ENCODE results near the gene NAV2. TPM values are rescaled to one million over a fixed set of nuclear protein-coding genes. Genes with fewer than 3 reads are reported as not detected.
A peak's percentile ranks its signal among the peaks of the same experiment; 100 is the strongest.

The NAV2 gene
- total and polyA plus RNA-seq, 4 donors: 5.0 to 250 (median 51.4) TPM

DNA sequence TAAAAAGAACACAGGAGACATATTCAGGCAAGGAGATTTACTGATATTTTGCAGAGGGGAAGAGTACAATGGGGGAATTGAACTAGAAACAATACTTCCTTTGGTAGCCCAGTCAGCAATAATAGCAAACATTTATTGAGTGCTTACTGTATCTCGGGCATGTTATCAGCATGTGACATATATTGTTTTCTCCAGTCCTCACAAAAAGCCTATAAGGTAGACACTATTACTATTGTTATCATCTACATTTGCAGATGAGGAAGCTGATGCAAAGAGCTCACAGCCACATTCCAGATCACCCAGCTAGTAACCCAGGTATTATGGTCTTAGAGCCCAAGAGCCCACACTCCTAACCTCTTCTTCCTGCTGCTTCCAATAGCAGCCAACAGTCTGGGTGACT, 27.9 kb downstream of the NAV2 start:
- H3K36me3 ChIP-seq (ENCODE audit: control insufficient read depth in 1 of 2, insufficient read depth in 2 of 2, low read length in 1 of 2): peaks cover 0 to 3% of the 10 kb centered on the region in 2 donors
- no peak for ATAC-seq (ENCODE audit: low FRiP score)
- no peak overlapping the region for H3K27ac ChIP-seq (ENCODE audit: low read depth in 1 of 2, low read length in 2 of 2)
- H3K27me3 ChIP-seq (ENCODE audit: control insufficient read depth in 1 of 2, insufficient read depth in 2 of 2, low read length in 1 of 2): no peaks in the 10 kb centered on the region
- peaks cover 3 to 6% of the 10 kb centered on the region in 2 donors for H3K4me1 ChIP-seq (ENCODE audit: control insufficient read depth in 1 of 2, insufficient read depth in 2 of 2, low read length in 2 of 2)
- no peak overlapping the region for H3K4me3 ChIP-seq (ENCODE audit: low read length in 2 of 2)
- no peaks in the 10 kb centered on the region for H3K9me3 ChIP-seq (ENCODE audit: control insufficient read depth, low read length)
- DNase-seq: no peak
- 69 to 75% methylated on average over 1 of the region's 1 CpG for WGBS, 2 donors
- intact Hi-C loops (cut with DNase I): loop anchor here (5.0 to 10.0 kb wide), 3 partner anchors 162 to 476 kb away; no protein-coding TSS in a partner anchor

- ATAC-seq (ENCODE audit: low FRiP score) (peak; percentile 87), DNase-seq (peak; percentile 82 to 89)
- Histone ChIP-seq H3K27ac (ENCODE audit: low read depth in 1 of 2, low read length in 2 of 2) (peak overlapping the region in 1 of 2 donors; percentile 60), H3K4me3 (ENCODE audit: low read length in 2 of 2) (no peak overlapping the region), H3K36me3 (ENCODE audit: control insufficient read depth in 1 of 2, insufficient read depth in 2 of 2, low read length in 1 of 2) (peaks cover 2 to 3% of the 10 kb centered on the region in 2 donors), H3K27me3 (ENCODE audit: control insufficient read depth in 1 of 2, insufficient read depth in 2 of 2, low read length in 1 of 2) (no peaks in the 10 kb centered on the region), H3K9me3 (ENCODE audit: control insufficient read depth, low read length) (no peaks in the 10 kb centered on the region), H3K4me1 (ENCODE audit: control insufficient read depth in 1 of 2, insufficient read depth in 2 of 2, low read length in 2 of 2) (peaks cover 3% of the 10 kb centered on the region in 2 donors)
- intact Hi-C loops (cut with DNase I): loop anchor here (1.0 to 10.0 kb wide), 4 partner anchors 160 to 478 kb away; no protein-coding TSS in a partner anchor
- 36 to 45% methylated on average over 2 of the region's 2 CpGs for WGBS, 2 donors
Observed at GRCh38 chr11:19742588-19743292, 30.1 kb downstream of the NAV2 start.

DNA sequence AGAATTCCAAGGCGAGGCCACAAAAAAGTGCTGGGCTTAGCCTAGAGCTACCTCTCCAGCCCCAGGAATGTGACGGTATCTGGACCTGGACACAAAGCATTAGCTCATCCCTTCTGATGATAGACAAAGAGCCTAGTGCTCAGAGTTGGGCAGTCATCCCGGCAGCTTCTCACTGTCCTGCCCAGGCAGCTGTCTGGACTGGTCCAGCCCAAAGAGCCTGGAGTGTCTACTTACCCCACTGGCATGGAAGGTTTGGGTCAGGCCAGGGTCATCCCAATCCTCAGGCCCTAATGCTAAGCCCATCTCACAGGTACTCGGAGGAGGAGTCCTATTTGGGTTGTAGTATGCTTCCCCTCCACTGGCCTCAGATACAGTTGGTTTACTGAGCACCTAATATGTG, 31.0 kb downstream of the NAV2 start:
- ATAC-seq (ENCODE audit: low FRiP score): no peak
- WGBS, 2 donors: 85% methylated on average over 4 of the region's 4 CpGs
- intact Hi-C loops (cut with DNase I): loop anchor here (5.0 to 10.0 kb wide), 3 partner anchors 159 to 479 kb away; no protein-coding TSS in a partner anchor
- Histone ChIP-seq H3K4me1 (ENCODE audit: control insufficient read depth in 1 of 2, insufficient read depth in 2 of 2, low read length in 2 of 2) (peaks cover 3% of the 10 kb centered on the region in 2 donors), H3K27me3 (ENCODE audit: control insufficient read depth in 1 of 2, insufficient read depth in 2 of 2, low read length in 1 of 2) (no peaks in the 10 kb centered on the region), H3K27ac (ENCODE audit: low read depth in 1 of 2, low read length in 2 of 2) (peak overlapping the region in 1 of 2 donors; percentile 38), H3K4me3 (ENCODE audit: low read length in 2 of 2) (no peak overlapping the region), H3K9me3 (ENCODE audit: control insufficient read depth, low read length) (no peaks in the 10 kb centered on the region), H3K36me3 (ENCODE audit: control insufficient read depth in 1 of 2, insufficient read depth in 2 of 2, low read length in 1 of 2) (peaks cover 2 to 3% of the 10 kb centered on the region in 2 donors)
- no peak for DNase-seq

- Histone ChIP-seq H3K27me3 (ENCODE audit: control insufficient read depth in 1 of 2, insufficient read depth in 2 of 2, low read length in 1 of 2) (no peaks in the 10 kb centered on the region), H3K9me3 (ENCODE audit: control insufficient read depth, low read length) (no peaks in the 10 kb centered on the region), H3K4me1 (ENCODE audit: control insufficient read depth in 1 of 2, insufficient read depth in 2 of 2, low read length in 2 of 2) (peaks cover 3% of the 10 kb centered on the region in 2 donors), H3K27ac (ENCODE audit: low read depth in 1 of 2, low read length in 2 of 2) (peak overlapping the region in 1 of 2 donors; percentile 24), H3K36me3 (ENCODE audit: control insufficient read depth in 1 of 2, insufficient read depth in 2 of 2, low read length in 1 of 2) (peaks cover 2 to 3% of the 10 kb centered on the region in 2 donors), H3K4me3 (ENCODE audit: low read length in 2 of 2) (no peak overlapping the region)
- ATAC-seq (ENCODE audit: low FRiP score) (no peak), DNase-seq (no peak)
- intact Hi-C loops (cut with DNase I): loop anchor here (5.0 to 10.0 kb wide), 3 partner anchors 158 to 479 kb away; no protein-coding TSS in a partner anchor
Observed at GRCh38 chr11:19744130-19744529, 31.5 kb downstream of the NAV2 start.

DNA sequence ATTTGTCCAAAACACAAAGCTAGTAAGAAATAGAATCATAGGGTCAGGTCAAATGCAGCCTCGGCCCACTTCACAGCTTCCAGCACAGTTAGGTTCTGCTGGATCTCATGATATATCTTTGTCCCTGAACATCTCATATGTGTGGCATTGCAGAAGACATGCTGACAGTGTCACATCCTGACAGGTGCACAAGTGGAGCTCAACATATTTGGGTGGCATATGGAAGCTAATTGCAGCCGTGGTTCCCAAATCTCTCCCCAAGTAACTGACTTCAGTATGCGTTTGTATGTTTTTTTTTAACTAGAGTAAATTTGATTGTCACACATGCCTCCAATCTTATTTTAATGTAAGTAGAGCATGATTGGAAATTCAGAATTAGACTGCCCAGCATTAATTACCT, 33.4 kb downstream of the NAV2 start:
- WGBS, 2 donors: 67 to 73% methylated on average over 3 of the region's 3 CpGs
- Histone ChIP-seq H3K36me3 (ENCODE audit: control insufficient read depth in 1 of 2, insufficient read depth in 2 of 2, low read length in 1 of 2) (peaks cover 2 to 10% of the 10 kb centered on the region in 2 donors), H3K27ac (ENCODE audit: low read depth in 1 of 2, low read length in 2 of 2) (no peak overlapping the region), H3K9me3 (ENCODE audit: control insufficient read depth, low read length) (no peaks in the 10 kb centered on the region), H3K4me3 (ENCODE audit: low read length in 2 of 2) (no peak overlapping the region), H3K4me1 (ENCODE audit: control insufficient read depth in 1 of 2, insufficient read depth in 2 of 2, low read length in 2 of 2) (no peaks in the 10 kb centered on the region), H3K27me3 (ENCODE audit: control insufficient read depth in 1 of 2, insufficient read depth in 2 of 2, low read length in 1 of 2) (no peaks in the 10 kb centered on the region)
- DNase-seq (no peak), ATAC-seq (ENCODE audit: low FRiP score) (no peak)
- intact Hi-C loops (cut with DNase I): loop anchor here (10.0 kb wide), 2 partner anchors 159 to 481 kb away; no protein-coding TSS in a partner anchor

DNA sequence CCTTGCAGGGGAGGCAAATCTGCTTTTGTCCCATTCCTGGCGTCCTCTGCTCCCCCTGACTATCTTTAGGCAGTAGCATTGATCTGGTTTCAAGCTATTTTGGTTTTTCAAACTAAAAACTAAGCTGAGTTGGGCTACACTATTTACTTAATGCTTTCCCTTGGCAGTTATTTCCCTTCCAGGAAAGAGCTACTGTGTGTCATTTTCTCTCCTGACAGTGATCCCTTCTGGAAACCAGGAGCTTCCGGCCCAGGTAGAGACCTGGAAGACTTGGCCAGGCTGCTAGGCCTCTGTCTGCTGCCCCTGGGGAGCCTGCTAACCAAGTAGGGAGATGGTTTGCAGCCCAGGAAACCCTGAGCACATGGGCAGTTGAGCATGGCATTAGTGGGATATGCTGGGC, 35.0 kb downstream of the NAV2 start:
- no peaks in the 10 kb centered on the region for H3K9me3 ChIP-seq (ENCODE audit: control insufficient read depth, low read length)
- ATAC-seq (ENCODE audit: low FRiP score) (no peak), DNase-seq (no peak)
- no peak overlapping the region for H3K4me3 ChIP-seq (ENCODE audit: low read length in 2 of 2)
- WGBS, 2 donors: 42 to 64% methylated on average over 2 of the region's 2 CpGs
- H3K4me1 ChIP-seq (ENCODE audit: control insufficient read depth in 1 of 2, insufficient read depth in 2 of 2, low read length in 2 of 2): peaks cover 0 to 3% of the 10 kb centered on the region in 2 donors
- peaks cover 2 to 13% of the 10 kb centered on the region in 2 donors for H3K36me3 ChIP-seq (ENCODE audit: control insufficient read depth in 1 of 2, insufficient read depth in 2 of 2, low read length in 1 of 2)
- intact Hi-C loops (cut with DNase I): loop anchor here (10.0 kb wide), 2 partner anchors 157 to 483 kb away; no protein-coding TSS in a partner anchor
- H3K27ac ChIP-seq (ENCODE audit: low read depth in 1 of 2, low read length in 2 of 2): peak overlapping the region in 1 of 2 donors; percentile 1
- no peaks in the 10 kb centered on the region for H3K27me3 ChIP-seq (ENCODE audit: control insufficient read depth in 1 of 2, insufficient read depth in 2 of 2, low read length in 1 of 2)

DNA sequence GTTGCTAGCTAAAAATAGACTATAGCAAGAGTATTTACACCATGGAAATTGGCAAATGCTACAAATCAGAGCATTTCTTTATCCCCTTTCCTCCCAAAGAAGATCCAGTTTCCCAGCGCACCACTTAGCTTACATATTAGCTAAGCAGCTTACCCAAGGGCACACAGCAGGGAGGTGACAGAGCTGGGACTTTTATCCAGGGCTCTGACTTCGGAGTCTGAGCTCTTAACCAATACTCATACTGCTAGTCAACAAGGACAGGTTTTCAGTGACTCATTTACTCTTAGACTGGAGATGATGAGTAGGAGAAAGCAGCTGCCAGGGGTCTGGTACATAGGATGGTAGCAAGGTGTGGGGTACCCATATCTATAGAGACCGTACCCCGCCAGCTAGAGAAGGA, 38.4 kb downstream of the NAV2 start:
- H3K27me3 ChIP-seq (ENCODE audit: control insufficient read depth in 1 of 2, insufficient read depth in 2 of 2, low read length in 1 of 2): no peaks in the 10 kb centered on the region
- no peaks in the 10 kb centered on the region for H3K9me3 ChIP-seq (ENCODE audit: control insufficient read depth, low read length)
- intact Hi-C loops (cut with DNase I): no loop called here
- no peak for DNase-seq
- H3K36me3 ChIP-seq (ENCODE audit: control insufficient read depth in 1 of 2, insufficient read depth in 2 of 2, low read length in 1 of 2): peaks cover 3 to 14% of the 10 kb centered on the region in 2 donors
- ATAC-seq (ENCODE audit: low FRiP score): no peak
- H3K27ac ChIP-seq (ENCODE audit: low read depth in 1 of 2, low read length in 2 of 2): no peak overlapping the region
- WGBS, 2 donors: 95 to 99% methylated on average over 4 of the region's 4 CpGs
- no peak overlapping the region for H3K4me3 ChIP-seq (ENCODE audit: low read length in 2 of 2)
- peaks cover 3 to 16% of the 10 kb centered on the region in 2 donors for H3K4me1 ChIP-seq (ENCODE audit: control insufficient read depth in 1 of 2, insufficient read depth in 2 of 2, low read length in 2 of 2)

DNA sequence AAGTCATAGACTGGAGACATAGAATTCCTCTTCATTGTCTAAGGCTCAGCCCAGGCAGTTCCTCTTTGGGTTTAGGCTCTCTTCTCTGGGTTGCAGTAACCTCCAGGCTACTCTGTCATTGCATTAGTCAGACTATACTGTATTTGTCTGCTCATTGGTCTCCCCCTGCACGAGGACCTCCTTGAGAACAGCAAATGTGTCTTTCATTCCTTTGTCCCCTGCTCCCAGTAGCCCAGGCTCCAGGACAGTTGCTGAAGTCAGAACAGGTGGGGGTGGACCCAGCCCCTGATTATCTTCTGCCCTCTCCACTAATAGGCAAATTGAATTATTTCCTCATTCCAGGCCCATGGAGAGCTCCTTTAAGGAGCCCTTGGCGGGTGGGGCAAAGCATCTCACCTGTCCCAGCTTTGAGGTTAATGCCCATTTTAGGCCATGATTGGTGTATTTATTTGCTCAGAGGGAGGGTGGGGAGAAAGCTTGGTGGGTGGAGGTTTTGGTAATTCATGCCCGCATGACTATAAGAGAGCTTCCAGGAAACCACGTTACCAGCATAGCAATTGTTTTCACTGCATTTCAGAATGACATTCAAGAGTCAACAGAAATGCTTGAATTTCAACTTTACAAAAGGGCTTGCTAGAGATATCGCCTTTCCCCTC, 40.9 kb downstream of the NAV2 start:
- Histone ChIP-seq H3K4me1 (ENCODE audit: control insufficient read depth in 1 of 2, insufficient read depth in 2 of 2, low read length in 2 of 2) (peaks cover 12 to 16% of the 10 kb centered on the region in 2 donors), H3K36me3 (ENCODE audit: control insufficient read depth in 1 of 2, insufficient read depth in 2 of 2, low read length in 1 of 2) (peaks cover 2 to 14% of the 10 kb centered on the region in 2 donors), H3K27ac (ENCODE audit: low read depth in 1 of 2, low read length in 2 of 2) (peak overlapping the region; percentile 32 to 87), H3K9me3 (ENCODE audit: control insufficient read depth, low read length) (no peaks in the 10 kb centered on the region), H3K27me3 (ENCODE audit: control insufficient read depth in 1 of 2, insufficient read depth in 2 of 2, low read length in 1 of 2) (no peaks in the 10 kb centered on the region), H3K4me3 (ENCODE audit: low read length in 2 of 2) (no peak overlapping the region)
- intact Hi-C loops (cut with DNase I): no loop called here
- 71 to 75% methylated on average over 5 of the region's 5 CpGs for WGBS, 2 donors
- no peak for ATAC-seq (ENCODE audit: low FRiP score)
- DNase-seq: no peak
